H9 (cell line): ENCODE measurements around the gene KCNMA1. TPM values are rescaled to one million over a fixed set of nuclear protein-coding genes. Genes with fewer than 3 reads are reported as not detected.

Experiments
- DNase-seq: peaks from one replicate; pipeline ENCODE4 v3.0.0-alpha.2; 2017
- H2AFZ ChIP-seq: one replicate; pipeline ENCODE4 v1.6.1; 2013; ENCODE audit warnings: mild to moderate bottlenecking, low read length, control low read depth, moderate library complexity
- H2AK5ac ChIP-seq: 2 replicates; pipeline ENCODE4 v1.6.1; 2013; ENCODE audit warnings: low read length, control low read depth, mixed read lengths; ENCODE audit not compliant: insufficient read length
- H2BK120ac ChIP-seq: one replicate; pipeline ENCODE4 v1.6.1; 2013; ENCODE audit warnings: low read depth, mild to moderate bottlenecking, low read length, control low read depth, inconsistent platforms; ENCODE audit not compliant: poor library complexity, severe bottlenecking
- H2BK12ac ChIP-seq: 2 replicates; pipeline ENCODE4 v1.6.1; 2013; ENCODE audit warnings: low read length, control low read depth, mixed read lengths, low read depth; ENCODE audit not compliant: insufficient read length
- H2BK15ac ChIP-seq: 2 replicates; pipeline ENCODE4 v1.6.1; 2013; ENCODE audit warnings: low read depth, low read length, control low read depth
- H2BK20ac ChIP-seq: one replicate; pipeline ENCODE4 v1.6.1; 2013; ENCODE audit warnings: low read depth, mild to moderate bottlenecking, low read length, control low read depth, inconsistent platforms; ENCODE audit not compliant: poor library complexity, severe bottlenecking
- H2BK5ac ChIP-seq: 2 replicates; pipeline ENCODE4 v1.6.1; 2013; ENCODE audit warnings: low read length, control low read depth, mixed read lengths; ENCODE audit not compliant: insufficient read length
- H3K14ac ChIP-seq: 2 replicates; pipeline ENCODE4 v1.6.1; 2013; ENCODE audit warnings: low read length, control low read depth; ENCODE audit not compliant: insufficient read depth
- H3K18ac ChIP-seq: 2 replicates; pipeline ENCODE4 v1.6.1; 2013; ENCODE audit warnings: low read depth, mild to moderate bottlenecking, mixed read lengths, low read length, control low read depth; ENCODE audit not compliant: insufficient read length
- H3K23ac ChIP-seq: 2 replicates; pipeline ENCODE4 v1.6.1; 2013; ENCODE audit warnings: low read length, control low read depth, mixed read lengths, low read depth; ENCODE audit not compliant: insufficient read length
- H3K23me2 ChIP-seq: 2 replicates; pipeline ENCODE4 v1.6.1; 2013; ENCODE audit warnings: low read depth, mild to moderate bottlenecking, mixed read lengths, low read length, control low read depth; ENCODE audit not compliant: insufficient read length, poor library complexity, severe bottlenecking
- H3K27ac ChIP-seq: 2 replicates; pipeline ENCODE4 v1.5.1; 2013; ENCODE audit warnings: low read length, control low read depth, mixed read lengths, low read depth; ENCODE audit not compliant: insufficient read length
- H3K27me3 ChIP-seq: 2 replicates; pipeline ENCODE4 v1.6.1; 2013; ENCODE audit warnings: low read length, control low read depth, inconsistent platforms; ENCODE audit not compliant: insufficient read depth
- H3K4ac ChIP-seq: 2 replicates; pipeline ENCODE4 v1.6.1; 2013; ENCODE audit warnings: low read depth, mild to moderate bottlenecking, control low read depth, inconsistent platforms, low read length, moderate library complexity
- H3K4me1 ChIP-seq: 2 replicates; pipeline ENCODE4 v1.6.1; 2013; ENCODE audit warnings: low read length, control low read depth, inconsistent platforms; ENCODE audit not compliant: insufficient read depth
- H3K4me2 ChIP-seq: 2 replicates; pipeline ENCODE4 v1.6.1; 2013; ENCODE audit warnings: low read length, control low read depth, mixed read lengths; ENCODE audit not compliant: insufficient read length, insufficient read depth
- H3K56ac ChIP-seq: 2 replicates; pipeline ENCODE4 v1.6.1; 2013; ENCODE audit warnings: low read depth, mild to moderate bottlenecking, mixed read lengths, low read length, control low read depth; ENCODE audit not compliant: insufficient read length
- H3K79me1 ChIP-seq: 2 replicates; pipeline ENCODE4 v1.6.1; 2013; ENCODE audit warnings: low read depth, mild to moderate bottlenecking, moderate library complexity, low read length, control low read depth, inconsistent platforms; ENCODE audit not compliant: insufficient read depth, poor library complexity, severe bottlenecking
- H3K79me2 ChIP-seq: 2 replicates; pipeline ENCODE4 v1.6.1; 2013; ENCODE audit warnings: low read length, control low read depth, inconsistent platforms; ENCODE audit not compliant: insufficient read depth
- H3K9ac ChIP-seq: 2 replicates; pipeline ENCODE4 v1.6.1; 2013; ENCODE audit warnings: low read length, control low read depth, mixed read lengths; ENCODE audit not compliant: insufficient read length; ENCODE audit errors: extremely low read depth
- H3K9me3 ChIP-seq: one replicate; pipeline ENCODE4 v1.6.1; 2013; ENCODE audit warnings: low read depth, low read length, inconsistent platforms; ENCODE audit not compliant: control insufficient read depth
- H3T11ph ChIP-seq: one replicate; pipeline ENCODE4 v1.6.1; 2013; ENCODE audit warnings: mild to moderate bottlenecking, low read length, control low read depth, inconsistent platforms
- H4K20me1 ChIP-seq: one replicate; pipeline ENCODE4 v1.6.1; 2013; ENCODE audit not compliant: control insufficient read depth, insufficient read length, insufficient read depth
- H4K5ac ChIP-seq: 2 replicates; pipeline ENCODE4 v1.6.1; 2013; ENCODE audit warnings: low read depth, mild to moderate bottlenecking, mixed read lengths, low read length, control low read depth; ENCODE audit not compliant: insufficient read length
- H4K8ac ChIP-seq: replicated peaks from 2 replicates; pipeline ENCODE4 v1.6.1; 2013; ENCODE audit warnings: low read length, control low read depth, mixed read lengths, low read depth; ENCODE audit not compliant: insufficient read length
- H4K91ac ChIP-seq: 2 replicates; pipeline ENCODE4 v1.6.1; 2013; ENCODE audit warnings: low read depth, mild to moderate bottlenecking, moderate library complexity, mixed read lengths, low read length, control low read depth; ENCODE audit not compliant: insufficient read length
- H3K27ac Mint-ChIP-seq, 3 experiments: 2 replicates in 2 of 3; 3 replicates in 1 of 3; pipeline ENCODE4 v1.8.0; 2020 to 2021; ENCODE audit warnings: mixed read lengths in 3 of 3, mild to moderate bottlenecking in 1 of 3, moderate library complexity in 1 of 3
- H3K27me3 Mint-ChIP-seq: 2 replicates; pipeline ENCODE4 v1.8.0; 2021; ENCODE audit warnings: low read depth, mild to moderate bottlenecking, moderate library complexity, mixed read lengths
- H3K36me3 Mint-ChIP-seq, 3 experiments: 2 replicates in 2 of 3; 3 replicates in 1 of 3; pipeline ENCODE4 v1.8.0; 2020 to 2021; ENCODE audit warnings: low read depth in 3 of 3, mixed read lengths in 3 of 3; ENCODE audit not compliant: insufficient read depth in 1 of 3
- H3K4me1 Mint-ChIP-seq, 2 experiments: 2 replicates each; pipeline ENCODE4 v1.8.0; 2020; ENCODE audit warnings: mixed read lengths in 2 of 2
- H3K4me3 Mint-ChIP-seq, 2 experiments: 2 replicates in 1 of 2; 3 replicates in 1 of 2; pipeline ENCODE4 v1.8.0; 2020 to 2021; ENCODE audit warnings: mild to moderate bottlenecking in 2 of 2, mixed read lengths in 2 of 2, moderate library complexity in 1 of 2
- H3K9me3 Mint-ChIP-seq, 2 experiments: 2 replicates in 1 of 2; 3 replicates in 1 of 2; pipeline ENCODE4 v1.8.0; 2020; ENCODE audit warnings: mild to moderate bottlenecking in 2 of 2, mixed read lengths in 2 of 2, moderate library complexity in 1 of 2
- CTCF ChIP-seq: fragments of 200-600 bp; sonication (generic); conservative IDR thresholded peaks from 3 replicates; pipeline ENCODE4 v1.8.0; 2021; ENCODE audit warnings: antibody characterized with exemption, mild to moderate bottlenecking
- WGBS: extraction: QIAGEN DNeasy Blood & Tissue Kit; methylation state at CpG from one replicate; pipeline ENCODE4 v1.1.7; 2013; ENCODE audit warnings: missing lambda C conversion rate, low lambda C conversion rate, mixed read lengths; ENCODE audit not compliant: insufficient read length; ENCODE audit errors: extremely low coverage; 5-methylcytosine and 5-hydroxymethylcytosine counted together
- total RNA-seq: library from RNA; stranded (reverse); gene quantifications from 2 replicates; pipeline ENCODE4 v1.2.1, GENCODE V29; 2021

The KCNMA1 gene
- total RNA-seq, 1 experiment from 2014 or later = 2.0 TPM

GRCh38 chr10:77264527-77264926 lies 373.1 kb downstream of the KCNMA1 start:
- no peak overlapping the region for H3K14ac ChIP-seq
- H2BK15ac ChIP-seq = no peak overlapping the region
- H4K8ac ChIP-seq = no peak overlapping the region
- Mint-ChIP-seq H3K36me3 (no peaks in the 10 kb centered on the region), H3K4me1 (no peaks in the 10 kb centered on the region), H3K9me3 (no peaks in the 10 kb centered on the region), H3K27me3 (peaks cover 4% of the 10 kb centered on the region), H3K4me3 (no peak overlapping the region), H3K27ac (no peak overlapping the region)
- no peaks in the 10 kb centered on the region for H3K23me2 ChIP-seq
- H3K4me1 ChIP-seq = no peaks in the 10 kb centered on the region
- TF ChIP-seq CTCF = no peak
- H3K79me2 ChIP-seq = no peaks in the 10 kb centered on the region
- H4K20me1 ChIP-seq = no peaks in the 10 kb centered on the region
- no peak overlapping the region for H3K9ac ChIP-seq
- no CpG with 5 or more reads among the region's 3 CpGs for WGBS
- no peak overlapping the region for H3K4ac ChIP-seq
- no peak overlapping the region for H2BK20ac ChIP-seq
- H2BK5ac ChIP-seq = no peak overlapping the region
- H3K18ac ChIP-seq = no peak overlapping the region
- no peak overlapping the region for H3T11ph ChIP-seq
- no peak overlapping the region for H3K27ac ChIP-seq
- H3K9me3 ChIP-seq = no peaks in the 10 kb centered on the region
- no peak overlapping the region for H3K23ac ChIP-seq
- DNase-seq = no peak
- no peak overlapping the region for H4K5ac ChIP-seq
- H2BK120ac ChIP-seq = no peak overlapping the region
- H3K79me1 ChIP-seq = no peaks in the 10 kb centered on the region
- H3K27me3 ChIP-seq = no peaks in the 10 kb centered on the region
- no peak overlapping the region for H2AFZ ChIP-seq
- no peak overlapping the region for H2AK5ac ChIP-seq
- no peak overlapping the region for H4K91ac ChIP-seq
- H3K4me2 ChIP-seq = no peak overlapping the region
- H2BK12ac ChIP-seq = no peak overlapping the region
- H3K56ac ChIP-seq = no peak overlapping the region
